IMR-90 (cell line): Measurements from ENCODE around the gene SLN. TPM values are rescaled to one million over a fixed set of nuclear protein-coding genes. Genes with fewer than 3 reads are reported as not detected.

Experiments
- ATAC-seq: fragments of 200-7000 bp; cut with Tn5 transposase; 2 replicates; pipeline ENCODE4 v1.9.1; 2020; ENCODE audit warnings: low read depth, mild to moderate bottlenecking, moderate library complexity
- BruUV-seq: library from RNA; stranded (reverse); fragments of 400-500 nt; replicated peaks from 2 replicates; lab custom pipeline; 2021; lab: Mats Ljungman, UMichigan
- CTCF ChIA-PET: fragments of 300-600 bp; formaldehyde crosslinking; extraction: SDS; loops from one replicate; lab custom pipeline; 2021; ENCODE audit warnings: antibody characterized with exemption; lab: Yijun Ruan, JAX
- POLR2A ChIA-PET: fragments of 300-600 bp; sonication (Branson Sonifier 250); formaldehyde crosslinking; loops from one replicate; lab custom pipeline; 2022; ENCODE audit warnings: antibody characterized with exemption; ENCODE audit not compliant: unreplicated experiment; lab: Charles Lee
- DNase-seq: peaks from one replicate; pipeline ENCODE4 v3.0.0; 2013
- H2AFZ ChIP-seq: replicated peaks from 2 replicates; pipeline ENCODE3; 2013; ENCODE audit warnings: low read length, mild to moderate bottlenecking; ENCODE audit not compliant: poor library complexity
- H2AK5ac ChIP-seq: 2 replicates; pipeline ENCODE4 v1.6.1; 2013; ENCODE audit warnings: low read depth, low read length, inconsistent platforms
- H2AK9ac ChIP-seq: replicated peaks from 2 replicates; pipeline ENCODE3; 2013; ENCODE audit warnings: mild to moderate bottlenecking, low read depth, low read length, moderate library complexity; ENCODE audit not compliant: poor library complexity
- H2BK120ac ChIP-seq: 2 replicates; pipeline ENCODE4 v1.6.1; 2013; ENCODE audit warnings: low read depth, low read length, inconsistent platforms
- H2BK15ac ChIP-seq: 3 replicates; pipeline ENCODE4 v1.6.1; 2013; ENCODE audit warnings: low read depth, low read length, inconsistent platforms
- H2BK20ac ChIP-seq: 2 replicates; pipeline ENCODE4 v1.6.1; 2013; ENCODE audit warnings: low read depth, mild to moderate bottlenecking, inconsistent platforms, low read length, moderate library complexity
- H2BK5ac ChIP-seq: 2 replicates; pipeline ENCODE4 v1.6.1; 2013; ENCODE audit warnings: mild to moderate bottlenecking, low read depth, low read length, inconsistent platforms; ENCODE audit not compliant: poor library complexity, severe bottlenecking
- H3K14ac ChIP-seq: replicated peaks from 2 replicates; pipeline ENCODE4 v1.6.1; 2013; ENCODE audit warnings: low read depth, low read length, inconsistent platforms
- H3K18ac ChIP-seq: 2 replicates; pipeline ENCODE4 v1.6.1; 2013; ENCODE audit warnings: low read depth, low read length, control low read depth
- H3K23ac ChIP-seq: 2 replicates; pipeline ENCODE4 v1.6.1; 2013; ENCODE audit warnings: low read depth, low read length, inconsistent platforms
- H3K27ac ChIP-seq: 2 replicates; pipeline ENCODE4 v1.5.1; 2013; ENCODE audit warnings: mild to moderate bottlenecking, control low read depth, low read length; ENCODE audit not compliant: insufficient read depth
- H3K27me3 ChIP-seq: 2 replicates; pipeline ENCODE4 v1.6.1; 2013; ENCODE audit warnings: low read length; ENCODE audit not compliant: control insufficient read depth, insufficient read depth
- H3K36me3 ChIP-seq: 2 replicates; pipeline ENCODE4 v1.6.1; 2013; ENCODE audit warnings: low read length, mixed read lengths; ENCODE audit not compliant: control insufficient read depth, insufficient read depth
- H3K4ac ChIP-seq: 2 replicates; pipeline ENCODE4 v1.6.1; 2013; ENCODE audit warnings: low read depth, low read length, inconsistent platforms
- H3K4me1 ChIP-seq: 2 replicates; pipeline ENCODE4 v1.6.1; 2013; ENCODE audit warnings: low read length, mixed read lengths; ENCODE audit not compliant: control insufficient read depth, insufficient read depth
- H3K4me2 ChIP-seq: 2 replicates; pipeline ENCODE4 v1.6.1; 2013; ENCODE audit warnings: low read depth, mild to moderate bottlenecking, control low read depth, low read length, moderate library complexity
- H3K4me3 ChIP-seq: 2 replicates; pipeline ENCODE4 v1.5.1; 2013; ENCODE audit warnings: low read depth, mild to moderate bottlenecking, control low read depth, low read length, moderate library complexity; ENCODE audit not compliant: insufficient read depth
- H3K56ac ChIP-seq: 2 replicates; pipeline ENCODE4 v1.6.1; 2013; ENCODE audit warnings: low read length, inconsistent platforms; ENCODE audit not compliant: insufficient read depth; ENCODE audit errors: extremely low read depth
- H3K79me1 ChIP-seq, 2 experiments: 2 replicates each; pipeline ENCODE4 v1.6.1; 2013; ENCODE audit warnings: low read length in 2 of 2, inconsistent platforms in 1 of 2, low read depth in 1 of 2
- H3K9ac ChIP-seq: 2 replicates; pipeline ENCODE4 v1.6.1; 2013; ENCODE audit warnings: low read depth, low read length, control low read depth
- H3K9me1 ChIP-seq: 2 replicates; pipeline ENCODE4 v1.6.1; 2013; ENCODE audit warnings: low read length, inconsistent platforms; ENCODE audit not compliant: insufficient read depth
- H3K9me3 ChIP-seq: 2 replicates; pipeline ENCODE4 v1.6.1; 2013; ENCODE audit warnings: low read length; ENCODE audit not compliant: control insufficient read depth, insufficient read depth
- H4K20me1 ChIP-seq: 2 replicates; pipeline ENCODE4 v1.6.1; 2013; ENCODE audit warnings: low read length, inconsistent platforms; ENCODE audit not compliant: insufficient read depth
- H4K5ac ChIP-seq: 2 replicates; pipeline ENCODE4 v1.6.1; 2013; ENCODE audit warnings: mild to moderate bottlenecking, low read depth, low read length, control low read depth
- H4K8ac ChIP-seq, 2 experiments: 2 replicates each; pipeline ENCODE4 v1.6.1; 2013; ENCODE audit warnings: low read depth in 2 of 2, low read length in 2 of 2, control low read depth in 1 of 2, inconsistent platforms in 1 of 2
- H4K91ac ChIP-seq: 2 replicates; pipeline ENCODE4 v1.6.1; 2013; ENCODE audit warnings: low read depth, low read length, inconsistent platforms; ENCODE audit not compliant: insufficient read depth
- CEBPB ChIP-seq: IDR thresholded peaks from 2 replicates; pipeline ENCODE4 v1.6.1; 2012; ENCODE audit warnings: low read depth, low read length, improper control_type of control experiment
- CHD1 ChIP-seq: IDR thresholded peaks from 2 replicates; pipeline ENCODE4 v1.6.1; 2012; ENCODE audit warnings: low read depth, low read length, improper control_type of control experiment
- FOS ChIP-seq: fragments of 150-350 bp; IDR thresholded peaks from 2 replicates; pipeline ENCODE4 v1.6.1; 2016; ENCODE audit warnings: low read depth, low read length
- MAFK ChIP-seq: IDR thresholded peaks from 2 replicates; pipeline ENCODE4 v1.6.1; 2012; ENCODE audit warnings: low read depth, low read length, improper control_type of control experiment
- MXI1 ChIP-seq: IDR thresholded peaks from 2 replicates; pipeline ENCODE4 v1.6.1; 2012; ENCODE audit warnings: low read depth, mild to moderate bottlenecking, low read length, moderate library complexity, borderline replicate concordance
- NFE2L2 ChIP-seq: fragments of 150-350 bp; IDR thresholded peaks from 2 replicates; pipeline ENCODE4 v1.6.1; 2016; ENCODE audit warnings: low read depth, mild to moderate bottlenecking, low read length
- POLR2A ChIP-seq: IDR thresholded peaks from 2 replicates; pipeline ENCODE4 v1.6.1; 2012; ENCODE audit warnings: mild to moderate bottlenecking, low read depth, low read length
- RAD21 ChIP-seq: IDR thresholded peaks from 2 replicates; pipeline ENCODE4 v1.6.1; 2012; ENCODE audit warnings: low read length, improper control_type of control experiment
- RCOR1 ChIP-seq: IDR thresholded peaks from 2 replicates; pipeline ENCODE4 v1.6.1; 2012; ENCODE audit warnings: mild to moderate bottlenecking, low read length, improper control_type of control experiment; ENCODE audit not compliant: insufficient replicate concordance
- RFX5 ChIP-seq: IDR thresholded peaks from 2 replicates; pipeline ENCODE4 v1.8.0; 2012; ENCODE audit warnings: low read depth, mild to moderate bottlenecking, low read length, moderate library complexity
- SMC3 ChIP-seq: fragments of 150-350 bp; IDR thresholded peaks from 2 replicates; pipeline ENCODE4 v1.6.1; 2016; ENCODE audit warnings: low read depth, mild to moderate bottlenecking, antibody characterized with exemption, low read length, moderate library complexity
- WGBS, 2 experiments: methylation state at CpG; one replicate each; pipeline versions ENCODE4 v1.1.5 to v1.1.7; 2013; ENCODE audit warnings: missing lambda C conversion rate in 2 of 2; ENCODE audit not compliant: insufficient read length in 1 of 2; ENCODE audit errors: extremely low coverage in 2 of 2; 5-methylcytosine and 5-hydroxymethylcytosine counted together
- dilution Hi-C: fragments of 300-500 bp; cut with HindIII; formaldehyde crosslinking; loops from one replicate; pipeline ENCODE4 v1.14.3; 2018; ENCODE audit warnings: low sequenced_read_pairs; ENCODE audit not compliant: unreplicated experiment
- in situ Hi-C: fragments of 300-500 bp; cut with MboI; formaldehyde crosslinking; loops from 3 replicates; pipeline ENCODE4 v1.14.3; 2019; ENCODE audit warnings: low sequenced_read_pairs, inconsistent platforms, mixed read lengths
- intact Hi-C: fragments of 100-400 bp; cut with micrococcal nuclease; formaldehyde crosslinking; loops from 2 replicates; pipeline ENCODE4 v1.10.0; 2022
- polyA plus RNA-seq, 3 experiments: library from polyadenylated mRNA; depleted of rRNA; stranded (reverse); fragments of >200 nt; gene quantifications; 2 replicates each; pipeline ENCODE4 v1.2.3, GENCODE V29; 2012; ENCODE audit warnings: low replicate concordance in 1 of 3
- total RNA-seq: library from RNA; depleted of rRNA; stranded (reverse); fragments of >200 nt; gene quantifications from 2 replicates; pipeline ENCODE4 v1.2.3, GENCODE V29; 2012
- TF ChIP-seq, protein P1 (sequence below): fragments of 150-350 bp; IDR thresholded peaks from 2 replicates; pipeline ENCODE4 v1.6.1; 2017; ENCODE audit warnings: mild to moderate bottlenecking, antibody characterized with exemption, low read length, low read depth

SLN gene
- total and polyA plus RNA-seq, 2 of the 4 experiments (the other 2 are of a cell fraction): not detected

- Histone ChIP-seq H3K56ac (no peak overlapping the region), H3K14ac (no peak overlapping the region), H3K79me1 (no peaks in the 10 kb centered on the region), H3K27ac (no peak overlapping the region), H3K36me3 (no peaks in the 10 kb centered on the region), H3K4ac (no peak overlapping the region), H4K20me1 (no peaks in the 10 kb centered on the region), H2BK120ac (no peak overlapping the region), H2AFZ (no peak overlapping the region), H3K4me3 (no peak overlapping the region), H4K5ac (no peak overlapping the region), H3K18ac (no peak overlapping the region), H3K4me2 (no peak overlapping the region), H3K9me3 (no peaks in the 10 kb centered on the region), H3K27me3 (peaks cover 2% of the 10 kb centered on the region; the same call in 1 of the 2 replicates), H2AK9ac (no peak overlapping the region), H2AK5ac (no peak overlapping the region), H2BK20ac (no peak overlapping the region), H3K9ac (no peak overlapping the region), H3K23ac (no peak overlapping the region), H3K4me1 (no peaks in the 10 kb centered on the region), H3K9me1 (no peaks in the 10 kb centered on the region), H2BK15ac (no peak overlapping the region), H4K91ac (no peak overlapping the region), H2BK5ac (no peak overlapping the region), H4K8ac (no peak overlapping the region)
- no TSS peak for BruUV-seq
- intact Hi-C loops: loop anchor here (5.0 kb wide), 1 partner anchor 53 kb away; no protein-coding TSS in a partner anchor
- dilution Hi-C loops: no loop called here
- ATAC-seq: no peak
- no peak for DNase-seq
- ChIA-PET CTCF (no interaction called here), POLR2A (no interaction called here)
- in situ Hi-C loops: no loop called here
- TF ChIP-seq CHD1 (no peak), FOS (no peak), MXI1 (no peak), RCOR1 (no peak), NFE2L2 (no peak), SMC3 (no peak), POLR2A (no peak), CEBPB (no peak), MAFK (no peak), RFX5 (no peak), RAD21 (no peak)
- TF ChIP-seq, protein P1, sequence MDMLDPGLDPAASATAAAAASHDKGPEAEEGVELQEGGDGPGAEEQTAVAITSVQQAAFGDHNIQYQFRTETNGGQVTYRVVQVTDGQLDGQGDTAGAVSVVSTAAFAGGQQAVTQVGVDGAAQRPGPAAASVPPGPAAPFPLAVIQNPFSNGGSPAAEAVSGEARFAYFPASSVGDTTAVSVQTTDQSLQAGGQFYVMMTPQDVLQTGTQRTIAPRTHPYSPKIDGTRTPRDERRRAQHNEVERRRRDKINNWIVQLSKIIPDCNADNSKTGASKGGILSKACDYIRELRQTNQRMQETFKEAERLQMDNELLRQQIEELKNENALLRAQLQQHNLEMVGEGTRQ: no peak
- WGBS, 2 experiments: no CpG with 5 or more reads among the region's 3 CpGs
These were observed 51.8 kb downstream of the SLN start for GRCh38 chr11:107660066-107660465.
